ENCODE measurements around the gene WDR59.

The WDR59 gene

GRCh38 chr16:74954763-74955162, 30.2 kb downstream of the WDR59 start:
- DNase-seq (ENCODE audit: low read depth) = no peak
- no peak overlapping the region for H3K4me3 ChIP-seq (ENCODE audit: low read depth, low read length)
- TF ChIP-seq POLR2A (IDR thresholded peaks at IDR 0.05; ENCODE audit: extremely low read depth, insufficient read length) (no peak), MYC (IDR thresholded peaks at IDR 0.05; ENCODE audit: low read depth, low read length) (no peak), CTCF (IDR thresholded peaks at IDR 0.05; ENCODE audit: low read depth, low read length) (no peak), MAX (IDR thresholded peaks at IDR 0.05; ENCODE audit: low read depth, low read length) (no peak)

GRCh38 chr16:74951681-74952080, 33.2 kb downstream of the WDR59 start:
- TF ChIP-seq CTCF (IDR thresholded peaks at IDR 0.05; ENCODE audit: low read depth, low read length) (no peak), POLR2A (IDR thresholded peaks at IDR 0.05; ENCODE audit: extremely low read depth, insufficient read length) (no peak), MYC (IDR thresholded peaks at IDR 0.05; ENCODE audit: low read depth, low read length) (no peak), MAX (IDR thresholded peaks at IDR 0.05; ENCODE audit: low read depth, low read length) (no peak)
- DNase-seq (ENCODE audit: low read depth) = no peak
- no peak overlapping the region for H3K4me3 ChIP-seq (ENCODE audit: low read depth, low read length)

- DNase-seq (ENCODE audit: low read depth) = peak; percentile 25
- TF ChIP-seq CTCF (IDR thresholded peaks at IDR 0.05; ENCODE audit: low read depth, low read length) = no peak
- no peak for TF ChIP-seq MYC (IDR thresholded peaks at IDR 0.05; ENCODE audit: low read depth, low read length)
- no peak for TF ChIP-seq MAX (IDR thresholded peaks at IDR 0.05; ENCODE audit: low read depth, low read length)
- TF ChIP-seq POLR2A (IDR thresholded peaks at IDR 0.05; ENCODE audit: extremely low read depth, insufficient read length) = no peak
- no peak overlapping the region for H3K4me3 ChIP-seq (ENCODE audit: low read depth, low read length)
Measured at GRCh38 chr16:74951206-74951605, 33.7 kb downstream of the WDR59 start.

- no peak for DNase-seq (ENCODE audit: low read depth)
- no peak for TF ChIP-seq CTCF (IDR thresholded peaks at IDR 0.05; ENCODE audit: low read depth, low read length)
- no peak for TF ChIP-seq POLR2A (IDR thresholded peaks at IDR 0.05; ENCODE audit: extremely low read depth, insufficient read length)
- TF ChIP-seq MAX (IDR thresholded peaks at IDR 0.05; ENCODE audit: low read depth, low read length) = no peak
- TF ChIP-seq MYC (IDR thresholded peaks at IDR 0.05; ENCODE audit: low read depth, low read length) = no peak
- no peak overlapping the region for H3K4me3 ChIP-seq (ENCODE audit: low read depth, low read length)
Measured at GRCh38 chr16:74950511-74950910, 34.4 kb downstream of the WDR59 start.

GRCh38 chr16:74949309-74949708, 35.6 kb downstream of the WDR59 start:
- no peak for TF ChIP-seq POLR2A (IDR thresholded peaks at IDR 0.05; ENCODE audit: extremely low read depth, insufficient read length)
- TF ChIP-seq CTCF (IDR thresholded peaks at IDR 0.05; ENCODE audit: low read depth, low read length) = no peak
- no peak for TF ChIP-seq MYC (IDR thresholded peaks at IDR 0.05; ENCODE audit: low read depth, low read length)
- no peak for TF ChIP-seq MAX (IDR thresholded peaks at IDR 0.05; ENCODE audit: low read depth, low read length)
- no peak for DNase-seq (ENCODE audit: low read depth)
- no peak overlapping the region for H3K4me3 ChIP-seq (ENCODE audit: low read depth, low read length)

GRCh38 chr16:74944466-74944865, 40.5 kb downstream of the WDR59 start:
- no peak for DNase-seq (ENCODE audit: low read depth)
- no peak overlapping the region for H3K4me3 ChIP-seq (ENCODE audit: low read depth, low read length)
- TF ChIP-seq CTCF (IDR thresholded peaks at IDR 0.05; ENCODE audit: low read depth, low read length) (no peak), POLR2A (IDR thresholded peaks at IDR 0.05; ENCODE audit: extremely low read depth, insufficient read length) (no peak), MYC (IDR thresholded peaks at IDR 0.05; ENCODE audit: low read depth, low read length) (no peak), MAX (IDR thresholded peaks at IDR 0.05; ENCODE audit: low read depth, low read length) (no peak)

Measured in NB4 (cell line).